ENCODE measurements around the gene GNAO1. TPM values are rescaled to one million over a fixed set of nuclear protein-coding genes. Genes with fewer than 3 reads are reported as not detected.
A peak's percentile ranks its signal among the peaks of the same experiment; 100 is the strongest.

The GNAO1 gene
- total and polyA plus RNA-seq, 9 of the 15 experiments (the other 6 are each of a cell fraction or from before 2014, with no cell fraction given) = 0.07 to 0.42 (median 0.08) TPM; not detected in 5

DNA sequence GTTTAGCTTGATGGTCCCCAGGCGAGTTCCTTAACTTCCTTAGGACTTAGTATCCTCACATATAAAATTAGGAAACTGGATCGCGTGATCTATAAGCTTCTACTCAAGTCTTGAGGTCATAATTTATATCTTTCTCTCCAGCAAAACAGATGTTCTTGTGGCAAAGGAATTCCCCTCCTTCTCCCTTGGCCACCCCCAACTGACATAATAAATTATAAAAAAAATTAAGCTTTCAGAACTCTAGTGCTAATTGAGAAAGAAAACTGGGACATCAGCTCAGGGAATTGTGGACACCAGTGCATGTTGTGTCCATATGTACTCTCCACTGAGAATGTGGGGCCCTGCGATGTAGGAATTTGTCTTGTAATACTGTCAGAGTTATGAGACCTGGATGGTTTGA is 13.5 kb downstream of the GNAO1 start:
- POLR2A ChIA-PET = interaction anchor here (1.4 kb wide), 1 partner anchor 48 kb away, joined by 3 read pairs; no protein-coding TSS in a partner anchor
- Histone ChIP-seq H3K4me3 (no peak overlapping the region), H3K9ac (ENCODE audit: insufficient read depth in 1 of 2, low read depth in 2 of 2, low read length in 2 of 2) (no peak overlapping the region), H3K9me1 (ENCODE audit: control insufficient read depth, insufficient read depth, low read length) (no peaks in the 10 kb centered on the region), H3K27me3 (ENCODE audit: control insufficient read depth in 2 of 2, insufficient read depth in 2 of 2, low read length in 2 of 2) (peaks cover 0 to 10% of the 10 kb centered on the region in 2 experiments; a peak in 2 of 5 replicates), H3K36me3 (ENCODE audit: control insufficient read depth, insufficient read depth, low read length) (no peaks in the 10 kb centered on the region), H2AFZ (ENCODE audit: low read depth, low read length) (no peak overlapping the region), H4K20me1 (replicated peaks; ENCODE audit: control insufficient read depth, insufficient read depth, low read length) (no peaks in the 10 kb centered on the region), H3K4me2 (ENCODE audit: insufficient read depth, low read length) (no peak overlapping the region), H3K9me3 (replicated peaks; ENCODE audit: control insufficient read depth, insufficient read depth, low read depth, low read length) (no peaks in the 10 kb centered on the region), H3K79me2 (ENCODE audit: control insufficient read depth, insufficient read depth, low read length) (no peaks in the 10 kb centered on the region), H3K27ac (ENCODE audit: extremely low read depth, low read depth, low read length) (no peak overlapping the region), H3K4me1 (replicated peaks in 1 of 2; ENCODE audit: control insufficient read depth in 2 of 2, insufficient read depth in 2 of 2, low read length in 2 of 2) (no peaks in the 10 kb centered on the region)
- DNase-seq (ENCODE audit: extremely low read depth in 1 of 4, low spot score in 3 of 4) (no peak), ATAC-seq (no peak), FAIRE-seq (no peak)
- intact Hi-C loops (cut with micrococcal nuclease) = loop anchor here (10.0 kb wide), 1 partner anchor 110 kb away; no protein-coding TSS in a partner anchor
- TF ChIP-seq, protein P1, sequence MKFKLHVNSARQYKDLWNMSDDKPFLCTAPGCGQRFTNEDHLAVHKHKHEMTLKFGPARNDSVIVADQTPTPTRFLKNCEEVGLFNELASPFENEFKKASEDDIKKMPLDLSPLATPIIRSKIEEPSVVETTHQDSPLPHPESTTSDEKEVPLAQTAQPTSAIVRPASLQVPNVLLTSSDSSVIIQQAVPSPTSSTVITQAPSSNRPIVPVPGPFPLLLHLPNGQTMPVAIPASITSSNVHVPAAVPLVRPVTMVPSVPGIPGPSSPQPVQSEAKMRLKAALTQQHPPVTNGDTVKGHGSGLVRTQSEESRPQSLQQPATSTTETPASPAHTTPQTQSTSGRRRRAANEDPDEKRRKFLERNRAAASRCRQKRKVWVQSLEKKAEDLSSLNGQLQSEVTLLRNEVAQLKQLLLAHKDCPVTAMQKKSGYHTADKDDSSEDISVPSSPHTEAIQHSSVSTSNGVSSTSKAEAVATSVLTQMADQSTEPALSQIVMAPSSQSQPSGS (CRISPR knock-in tag; IDR thresholded peaks at IDR 0.05) = no peak
- in situ Hi-C loops (cut with MboI) = no loop called here
- CTCF ChIA-PET (ENCODE audit: low intra/inter-chr PET ratio) = no interaction called here
- 3% methylated on average over 4 of the region's 4 CpGs for WGBS (ENCODE audit: insufficient coverage, low coverage, missing lambda C conversion rate)
- BruUV-seq (replicated peaks) = no TSS peak

- TF ChIP-seq SREBF2 (CRISPR knock-in tag; IDR thresholded peaks at IDR 0.05) (no peak), NONO (IDR thresholded peaks at IDR 0.05; ENCODE audit: low read depth in 2 of 2, low read length in 1 of 2) (no peak), SPI1 (IDR thresholded peaks at IDR 0.05; ENCODE audit: borderline replicate concordance, low read depth, low read length) (no peak), MCM7 (IDR thresholded peaks at IDR 0.05) (no peak), HDAC3 (IDR thresholded peaks at IDR 0.05; ENCODE audit: borderline replicate concordance, partially characterized antibody) (no peak), ZNF282 (CRISPR knock-in tag; IDR thresholded peaks at IDR 0.05) (no peak), LEF1 (IDR thresholded peaks at IDR 0.05) (no peak), ETV6 (IDR thresholded peaks at IDR 0.05; ENCODE audit: borderline replicate concordance in 1 of 2, low read depth in 2 of 2, low read length in 1 of 2) (no peak), ETV6 (CRISPR knock-in tag; IDR thresholded peaks at IDR 0.05; ENCODE audit: borderline replicate concordance) (no peak), RCOR1 (IDR thresholded peaks at IDR 0.05; ENCODE audit: borderline replicate concordance in 1 of 2, low read depth in 2 of 2, low read length in 2 of 2) (no peak), PRMT5 (CRISPR knock-in tag; IDR thresholded peaks at IDR 0.05) (no peak), BCOR (IDR thresholded peaks at IDR 0.05) (0 out of 2 replicates have a peak, but pooled peaks have one; percentile 21), KDM1A (IDR thresholded peaks at IDR 0.05) (0 out of 4 replicates have a peak, but pooled peaks of 1 of the 2 experiments have one; percentile 13), RBM25 (IDR thresholded peaks at IDR 0.05; ENCODE audit: low read depth, low read length, severe bottlenecking) (peak; percentile 91)
- POLR2A ChIA-PET = no interaction called here
- no peak for FAIRE-seq
Measured at GRCh38 chr16:56206951-56207350, 15.7 kb downstream of the GNAO1 start.

More at GRCh38 chr16:56206951-56207350, 15.7 kb downstream of the GNAO1 start:
- H4K20me1 ChIP-seq (replicated peaks; ENCODE audit: control insufficient read depth, insufficient read depth, low read length) = no peaks in the 10 kb centered on the region
- peaks cover 2 to 18% of the 10 kb centered on the region in 2 experiments; a peak in 3 of 5 replicates for H3K27me3 ChIP-seq (ENCODE audit: control insufficient read depth in 2 of 2, insufficient read depth in 2 of 2, low read length in 2 of 2)
- ATAC-seq (no peak), DNase-seq (ENCODE audit: extremely low read depth in 1 of 4, low spot score in 3 of 4) (no peak)
- 0% methylated on average over 1 of the region's 1 CpG for WGBS (ENCODE audit: insufficient coverage, low coverage, missing lambda C conversion rate)
- intact Hi-C loops (cut with micrococcal nuclease) = loop anchor here (10.0 kb wide), 1 partner anchor 108 kb away; no protein-coding TSS in a partner anchor
- no peaks in the 10 kb centered on the region for H3K36me3 ChIP-seq (ENCODE audit: control insufficient read depth, insufficient read depth, low read length)
- H3K9me3 ChIP-seq (replicated peaks; ENCODE audit: control insufficient read depth, insufficient read depth, low read depth, low read length) = no peaks in the 10 kb centered on the region
- no peak overlapping the region for H3K9ac ChIP-seq (ENCODE audit: insufficient read depth in 1 of 2, low read depth in 2 of 2, low read length in 2 of 2)
- H3K4me3 ChIP-seq = no peak overlapping the region
- H2AFZ ChIP-seq (ENCODE audit: low read depth, low read length) = no peak overlapping the region
- CTCF ChIA-PET (ENCODE audit: low intra/inter-chr PET ratio) = no interaction called here
- in situ Hi-C loops (cut with MboI) = no loop called here
- no TSS peak for BruUV-seq (replicated peaks)
- no peak overlapping the region for H3K4me2 ChIP-seq (ENCODE audit: insufficient read depth, low read length)
- no peaks in the 10 kb centered on the region for H3K4me1 ChIP-seq (replicated peaks in 1 of 2; ENCODE audit: control insufficient read depth in 2 of 2, insufficient read depth in 2 of 2, low read length in 2 of 2)
- H3K79me2 ChIP-seq (ENCODE audit: control insufficient read depth, insufficient read depth, low read length) = no peaks in the 10 kb centered on the region
- H3K27ac ChIP-seq (ENCODE audit: extremely low read depth, low read depth, low read length) = no peak overlapping the region
- H3K9me1 ChIP-seq (ENCODE audit: control insufficient read depth, insufficient read depth, low read length) = no peaks in the 10 kb centered on the region
